ENCODE data around the gene PTPRG. TPM values are rescaled to one million over a fixed set of nuclear protein-coding genes. Genes with fewer than 3 reads are reported as not detected.

PTPRG gene
- total and polyA plus RNA-seq, 3 experiments from 2014 or later, result not detected

- Histone ChIP-seq H3K36me3 (ENCODE audit: insufficient read depth, low read length) (no peaks in the 10 kb centered on the region), H3K27me3 (ENCODE audit: insufficient read depth, low read length, poor library complexity, severe bottlenecking) (no peaks in the 10 kb centered on the region), H3K27ac (ENCODE audit: low read depth, low read length) (no peak overlapping the region), H3K4me3 (ENCODE audit: low read length) (no peak overlapping the region), H3K9me3 (ENCODE audit: low read length) (no peaks in the 10 kb centered on the region), H3K4me1 (ENCODE audit: insufficient read depth, low read length) (no peaks in the 10 kb centered on the region)
- ChIA-PET CTCF (no interaction called here), POLR2A (no interaction called here)
- H3K27me3 Mint-ChIP-seq, result peaks cover 0 to 1% of the 10 kb centered on the region in 2 donors
- H3K4me3 Mint-ChIP-seq, result no peak overlapping the region
- H3K36me3 Mint-ChIP-seq, result no peaks in the 10 kb centered on the region
- peaks cover 0 to 5% (median 2%) of the 10 kb centered on the region in 5 donors for H3K9me3 Mint-ChIP-seq
- no peak overlapping the region for H3K27ac Mint-ChIP-seq
- no peak for DNase-seq
- no peaks in the 10 kb centered on the region for H3K4me1 Mint-ChIP-seq
Measured at GRCh38 chr3:61620073-61620472, 58.7 kb downstream of the PTPRG start.

- no peaks in the 10 kb centered on the region for H3K36me3 ChIP-seq (ENCODE audit: insufficient read depth, low read length)
- Mint-ChIP-seq H3K27me3 (no peaks in the 10 kb centered on the region), H3K27ac (no peak overlapping the region), H3K4me1 (no peaks in the 10 kb centered on the region), H3K9me3 (peaks cover 0 to 5% (median 2%) of the 10 kb centered on the region in 5 donors), H3K36me3 (peaks cover 0 to 3% (median 0%) of the 10 kb centered on the region in 3 donors), H3K4me3 (no peak overlapping the region)
- no peak for DNase-seq
- no peak overlapping the region for H3K27ac ChIP-seq (ENCODE audit: low read depth, low read length)
- ChIA-PET CTCF (no interaction called here), POLR2A (no interaction called here)
- no peaks in the 10 kb centered on the region for H3K27me3 ChIP-seq (ENCODE audit: insufficient read depth, low read length, poor library complexity, severe bottlenecking)
- no peaks in the 10 kb centered on the region for H3K9me3 ChIP-seq (ENCODE audit: low read length)
- no peaks in the 10 kb centered on the region for H3K4me1 ChIP-seq (ENCODE audit: insufficient read depth, low read length)
- no peak overlapping the region for H3K4me3 ChIP-seq (ENCODE audit: low read length)
Measured at GRCh38 chr3:61624300-61624699, 62.9 kb downstream of the PTPRG start.

GRCh38 chr3:61625429-61625828 is 64.1 kb downstream of the PTPRG start:
- Histone ChIP-seq H3K27me3 (ENCODE audit: insufficient read depth, low read length, poor library complexity, severe bottlenecking) (no peaks in the 10 kb centered on the region), H3K27ac (ENCODE audit: low read depth, low read length) (no peak overlapping the region), H3K4me1 (ENCODE audit: insufficient read depth, low read length) (no peaks in the 10 kb centered on the region), H3K4me3 (ENCODE audit: low read length) (no peak overlapping the region), H3K9me3 (ENCODE audit: low read length) (no peaks in the 10 kb centered on the region), H3K36me3 (ENCODE audit: insufficient read depth, low read length) (no peaks in the 10 kb centered on the region)
- DNase-seq, result no peak
- Mint-ChIP-seq H3K36me3 (peaks cover 0 to 3% (median 0%) of the 10 kb centered on the region in 3 donors), H3K27me3 (no peaks in the 10 kb centered on the region), H3K9me3 (peaks cover 0 to 3% (median 2%) of the 10 kb centered on the region in 5 donors), H3K27ac (no peak overlapping the region), H3K4me3 (no peak overlapping the region), H3K4me1 (no peaks in the 10 kb centered on the region)
- ChIA-PET CTCF (no interaction called here), POLR2A (no interaction called here)

GRCh38 chr3:61626484-61626883 is 65.1 kb downstream of the PTPRG start:
- H3K4me1 ChIP-seq (ENCODE audit: insufficient read depth, low read length), result no peaks in the 10 kb centered on the region
- ChIA-PET POLR2A (no interaction called here), CTCF (no interaction called here)
- H3K4me3 ChIP-seq (ENCODE audit: low read length), result no peak overlapping the region
- no peaks in the 10 kb centered on the region for H3K4me1 Mint-ChIP-seq
- peaks cover 0 to 3% (median under 1%) of the 10 kb centered on the region in 5 donors for H3K9me3 Mint-ChIP-seq
- DNase-seq, result no peak
- no peaks in the 10 kb centered on the region for H3K27me3 Mint-ChIP-seq
- no peaks in the 10 kb centered on the region for H3K9me3 ChIP-seq (ENCODE audit: low read length)
- no peak overlapping the region for H3K27ac ChIP-seq (ENCODE audit: low read depth, low read length)
- H3K36me3 ChIP-seq (ENCODE audit: insufficient read depth, low read length), result no peaks in the 10 kb centered on the region
- peaks cover 0 to 3% (median 0%) of the 10 kb centered on the region in 3 donors for H3K36me3 Mint-ChIP-seq
- H3K4me3 Mint-ChIP-seq, result no peak overlapping the region
- H3K27me3 ChIP-seq (ENCODE audit: insufficient read depth, low read length, poor library complexity, severe bottlenecking), result no peaks in the 10 kb centered on the region
- no peak overlapping the region for H3K27ac Mint-ChIP-seq

GRCh38 chr3:61627768-61628185 is 66.4 kb downstream of the PTPRG start:
- peaks cover 0 to 3% (median 0%) of the 10 kb centered on the region in 3 donors for H3K36me3 Mint-ChIP-seq

GRCh38 chr3:61628636-61629035 is 67.3 kb downstream of the PTPRG start:
- H3K9me3 Mint-ChIP-seq, result peaks cover 0 to 4% (median 0%) of the 10 kb centered on the region in 5 donors
- H3K9me3 ChIP-seq (ENCODE audit: low read length), result no peaks in the 10 kb centered on the region
- peaks cover 0 to 3% (median 0%) of the 10 kb centered on the region in 3 donors for H3K36me3 Mint-ChIP-seq
- ChIA-PET POLR2A (no interaction called here), CTCF (no interaction called here)
- no peaks in the 10 kb centered on the region for H3K27me3 Mint-ChIP-seq
- H3K4me1 ChIP-seq (ENCODE audit: insufficient read depth, low read length), result no peaks in the 10 kb centered on the region
- DNase-seq, result no peak
- H3K27ac Mint-ChIP-seq, result peak overlapping the region in 1 of 8 donors; percentile 16
- no peaks in the 10 kb centered on the region for H3K36me3 ChIP-seq (ENCODE audit: insufficient read depth, low read length)
- no peaks in the 10 kb centered on the region for H3K4me1 Mint-ChIP-seq
- H3K27me3 ChIP-seq (ENCODE audit: insufficient read depth, low read length, poor library complexity, severe bottlenecking), result no peaks in the 10 kb centered on the region
- no peak overlapping the region for H3K4me3 Mint-ChIP-seq
- H3K27ac ChIP-seq (ENCODE audit: low read depth, low read length), result no peak overlapping the region
- no peak overlapping the region for H3K4me3 ChIP-seq (ENCODE audit: low read length)

More at GRCh38 chr3:61627768-61628185, 66.4 kb downstream of the PTPRG start:
- Histone ChIP-seq H3K4me3 (ENCODE audit: low read length) (no peak overlapping the region), H3K36me3 (ENCODE audit: insufficient read depth, low read length) (no peaks in the 10 kb centered on the region), H3K27me3 (ENCODE audit: insufficient read depth, low read length, poor library complexity, severe bottlenecking) (no peaks in the 10 kb centered on the region), H3K9me3 (ENCODE audit: low read length) (no peaks in the 10 kb centered on the region), H3K27ac (ENCODE audit: low read depth, low read length) (no peak overlapping the region), H3K4me1 (ENCODE audit: insufficient read depth, low read length) (no peaks in the 10 kb centered on the region)
- Mint-ChIP-seq H3K4me1 (no peaks in the 10 kb centered on the region), H3K27me3 (no peaks in the 10 kb centered on the region), H3K4me3 (no peak overlapping the region), H3K9me3 (peaks cover 0 to 3% (median 0%) of the 10 kb centered on the region in 5 donors), H3K27ac (no peak overlapping the region)
- POLR2A ChIA-PET, result no interaction called here
- no peak for DNase-seq
- CTCF ChIA-PET, result no interaction called here

GRCh38 chr3:61629442-61629841 is 68.1 kb downstream of the PTPRG start:
- no peaks in the 10 kb centered on the region for H3K27me3 ChIP-seq (ENCODE audit: insufficient read depth, low read length, poor library complexity, severe bottlenecking)
- no peaks in the 10 kb centered on the region for H3K27me3 Mint-ChIP-seq
- no peaks in the 10 kb centered on the region for H3K36me3 ChIP-seq (ENCODE audit: insufficient read depth, low read length)
- no peaks in the 10 kb centered on the region for H3K4me1 ChIP-seq (ENCODE audit: insufficient read depth, low read length)
- ChIA-PET CTCF (no interaction called here), POLR2A (no interaction called here)
- H3K4me3 Mint-ChIP-seq, result no peak overlapping the region
- H3K4me3 ChIP-seq (ENCODE audit: low read length), result no peak overlapping the region
- no peak overlapping the region for H3K27ac Mint-ChIP-seq
- no peak overlapping the region for H3K27ac ChIP-seq (ENCODE audit: low read depth, low read length)
- DNase-seq, result no peak
- H3K36me3 Mint-ChIP-seq, result peaks cover 0 to 3% (median 0%) of the 10 kb centered on the region in 3 donors
- H3K9me3 ChIP-seq (ENCODE audit: low read length), result no peaks in the 10 kb centered on the region
- no peaks in the 10 kb centered on the region for H3K4me1 Mint-ChIP-seq
- H3K9me3 Mint-ChIP-seq, result peaks cover 0 to 4% (median 0%) of the 10 kb centered on the region in 5 donors

- Histone ChIP-seq H3K36me3 (ENCODE audit: insufficient read depth, low read length) (no peaks in the 10 kb centered on the region), H3K4me3 (ENCODE audit: low read length) (no peak overlapping the region), H3K27ac (ENCODE audit: low read depth, low read length) (no peak overlapping the region), H3K9me3 (ENCODE audit: low read length) (no peaks in the 10 kb centered on the region), H3K27me3 (ENCODE audit: insufficient read depth, low read length, poor library complexity, severe bottlenecking) (no peaks in the 10 kb centered on the region), H3K4me1 (ENCODE audit: insufficient read depth, low read length) (no peaks in the 10 kb centered on the region)
- H3K4me3 Mint-ChIP-seq, result no peak overlapping the region
- no peaks in the 10 kb centered on the region for H3K4me1 Mint-ChIP-seq
- ChIA-PET POLR2A (no interaction called here), CTCF (interaction anchor here (0.6 kb wide), 1 partner anchor 1677 kb away, joined by 3 read pairs; no protein-coding TSS in a partner anchor)
- peaks cover 0 to 3% (median 0%) of the 10 kb centered on the region in 5 donors for H3K9me3 Mint-ChIP-seq
- no peaks in the 10 kb centered on the region for H3K27me3 Mint-ChIP-seq
- H3K27ac Mint-ChIP-seq, result no peak overlapping the region
- H3K36me3 Mint-ChIP-seq, result peaks cover 0 to 3% (median 0%) of the 10 kb centered on the region in 3 donors
- no peak for DNase-seq
Measured at GRCh38 chr3:61631108-61631769, 69.9 kb downstream of the PTPRG start.

Data from CD8-positive, alpha-beta memory T cell (primary cell).